ENCODE results near the gene EMC1.
"Not testable (repeated sequence)": the region's sequence is repeated elsewhere in the genome, so short reads cannot be mapped to it uniquely, and the experiment has no call there.

EMC1 gene

GRCh38 chr1:19262047-19262446 is 10.7 kb upstream of the EMC1 start:
- in situ Hi-C loops (cut with MboI; ENCODE audit: low sequenced_read_pairs) = no loop called here

- in situ Hi-C loops (cut with MboI; ENCODE audit: low sequenced_read_pairs) = no loop called here
These were observed 9.2 kb upstream of the EMC1 start for GRCh38 chr1:19260211-19261138.

- in situ Hi-C loops (cut with MboI; ENCODE audit: low sequenced_read_pairs) = no loop called here
These were observed 7.0 kb upstream of the EMC1 start for GRCh38 chr1:19258353-19258752.

- in situ Hi-C loops (cut with MboI; ENCODE audit: low sequenced_read_pairs) = no loop called here
These were observed 6.0 kb upstream of the EMC1 start for GRCh38 chr1:19257178-19257914.

GRCh38 chr1:19256301-19256700 is 5.0 kb upstream of the EMC1 start:
- in situ Hi-C loops (cut with MboI; ENCODE audit: low sequenced_read_pairs) = not testable (repeated sequence)

- in situ Hi-C loops (cut with MboI; ENCODE audit: low sequenced_read_pairs) = no loop called here
These were observed 4.0 kb upstream of the EMC1 start for GRCh38 chr1:19255288-19255687.

GRCh38 chr1:19254416-19254815 is 3.1 kb upstream of the EMC1 start:
- in situ Hi-C loops (cut with MboI; ENCODE audit: low sequenced_read_pairs) = no loop called here

- in situ Hi-C loops (cut with MboI; ENCODE audit: low sequenced_read_pairs) = no loop called here
These were observed 557 bp downstream of the EMC1 start for GRCh38 chr1:19250629-19251304.

- in situ Hi-C loops (cut with MboI; ENCODE audit: low sequenced_read_pairs) = no loop called here
These were observed 10.4 kb downstream of the EMC1 start for GRCh38 chr1:19240673-19241538.

GRCh38 chr1:19239876-19240275 is 11.4 kb downstream of the EMC1 start:
- in situ Hi-C loops (cut with MboI; ENCODE audit: low sequenced_read_pairs) = no loop called here

- in situ Hi-C loops (cut with MboI; ENCODE audit: low sequenced_read_pairs) = no loop called here
These were observed 17.1 kb downstream of the EMC1 start for GRCh38 chr1:19234224-19234623.

GRCh38 chr1:19232524-19232846 is 18.8 kb downstream of the EMC1 start:
- in situ Hi-C loops (cut with MboI; ENCODE audit: low sequenced_read_pairs) = no loop called here

GRCh38 chr1:19231736-19232523 is 19.4 kb downstream of the EMC1 start:
- in situ Hi-C loops (cut with MboI; ENCODE audit: low sequenced_read_pairs) = not testable (repeated sequence)

- in situ Hi-C loops (cut with MboI; ENCODE audit: low sequenced_read_pairs) = no loop called here
These were observed 21.4 kb downstream of the EMC1 start for GRCh38 chr1:19229828-19230325.

- in situ Hi-C loops (cut with MboI; ENCODE audit: low sequenced_read_pairs) = no loop called here
These were observed 22.1 kb downstream of the EMC1 start for GRCh38 chr1:19229229-19229628.

GRCh38 chr1:19222979-19223824 is 28.1 kb downstream of the EMC1 start:
- in situ Hi-C loops (cut with MboI; ENCODE audit: low sequenced_read_pairs) = no loop called here

- in situ Hi-C loops (cut with MboI; ENCODE audit: low sequenced_read_pairs) = no loop called here
These were observed 28.8 kb downstream of the EMC1 start for GRCh38 chr1:19222573-19222972.

- in situ Hi-C loops (cut with MboI; ENCODE audit: low sequenced_read_pairs) = no loop called here
These were observed 30.3 kb downstream of the EMC1 start for GRCh38 chr1:19220991-19221390.
